Upper lobe of left lung (tissue), 4 donors: ENCODE results near the gene ST7.

ENCODE experiments used
- POLR2A ChIP-seq, 4 donors: fragments of 450-650 bp; IDR thresholded peaks; one replicate each; pipeline ENCODE4 v1.5.1; 2016 to 2017; ENCODE audit warnings: antibody characterized with exemption in 4 of 4, mild to moderate bottlenecking in 2 of 4
- TF ChIP-seq, protein P1 (sequence below), 6 experiments: fragments of 450-650 bp in 4 of 6; fragments of 200-600 bp in 2 of 6; sonication (generic) in 2 of 6; IDR thresholded peaks; one replicate each; pipeline ENCODE4 v1.5.1; 2016 to 2019; ENCODE audit warnings: antibody characterized with exemption in 6 of 6

- no peak for TF ChIP-seq POLR2A (IDR thresholded peaks at IDR 0.05)
- TF ChIP-seq, protein P1, sequence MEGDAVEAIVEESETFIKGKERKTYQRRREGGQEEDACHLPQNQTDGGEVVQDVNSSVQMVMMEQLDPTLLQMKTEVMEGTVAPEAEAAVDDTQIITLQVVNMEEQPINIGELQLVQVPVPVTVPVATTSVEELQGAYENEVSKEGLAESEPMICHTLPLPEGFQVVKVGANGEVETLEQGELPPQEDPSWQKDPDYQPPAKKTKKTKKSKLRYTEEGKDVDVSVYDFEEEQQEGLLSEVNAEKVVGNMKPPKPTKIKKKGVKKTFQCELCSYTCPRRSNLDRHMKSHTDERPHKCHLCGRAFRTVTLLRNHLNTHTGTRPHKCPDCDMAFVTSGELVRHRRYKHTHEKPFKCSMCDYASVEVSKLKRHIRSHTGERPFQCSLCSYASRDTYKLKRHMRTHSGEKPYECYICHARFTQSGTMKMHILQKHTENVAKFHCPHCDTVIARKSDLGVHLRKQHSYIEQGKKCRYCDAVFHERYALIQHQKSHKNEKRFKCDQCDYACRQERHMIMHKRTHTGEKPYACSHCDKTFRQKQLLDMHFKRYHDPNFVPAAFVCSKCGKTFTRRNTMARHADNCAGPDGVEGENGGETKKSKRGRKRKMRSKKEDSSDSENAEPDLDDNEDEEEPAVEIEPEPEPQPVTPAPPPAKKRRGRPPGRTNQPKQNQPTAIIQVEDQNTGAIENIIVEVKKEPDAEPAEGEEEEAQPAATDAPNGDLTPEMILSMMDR (IDR thresholded peaks at IDR 0.05): no peak
Measured at GRCh38 chr7:117277576-117277975, 324.3 kb downstream of the ST7 start.
